GM12878 (cell line): ENCODE measurements around the gene LIN28B. TPM values are rescaled to one million over a fixed set of nuclear protein-coding genes. Genes with fewer than 3 reads are reported as not detected.

Experiments
- ATAC-seq: fragments of 200-7000 bp; cut with Tn5 transposase; 3 replicates; pipeline ENCODE4 v1.9.1; 2020; ENCODE audit warnings: mild to moderate bottlenecking, moderate library complexity
- BruUV-seq: library from RNA; stranded (reverse); fragments of 400-500 nt; replicated peaks from 2 replicates; lab custom pipeline; 2021; lab: Mats Ljungman, UMichigan
- CTCF ChIA-PET: fragments of 300-600 bp; sonication (Branson Sonifier 250); formaldehyde crosslinking; extraction: SDS; loops from one replicate; lab custom pipeline; 2021; ENCODE audit warnings: inconsistent platforms; lab: Yijun Ruan, JAX
- POLR2A ChIA-PET: fragments of 350-600 bp; formaldehyde crosslinking; extraction: SDS; loops from one replicate; lab custom pipeline; 2021; ENCODE audit warnings: inconsistent platforms; lab: Charles Lee
- RAD21 ChIA-PET: fragments of 300-600 bp; sonication (Branson Sonifier 250); formaldehyde crosslinking; loops from one replicate; lab custom pipeline; 2023; ENCODE audit warnings: antibody characterized with exemption; ENCODE audit not compliant: unreplicated experiment; lab: Charles Lee
- SMC1A ChIA-PET: fragments of 300-600 bp; sonication (Branson Sonifier 250); formaldehyde crosslinking; loops from one replicate; lab custom pipeline; 2023; ENCODE audit not compliant: unreplicated experiment, uncharacterized antibody; lab: Charles Lee
- DNase-seq: peaks from one replicate; pipeline ENCODE4 v3.0.0-alpha.2; 2011; ENCODE audit warnings: low read depth, low spot score
- FAIRE-seq: peaks from 3 replicates; lab custom pipeline; 2011; peaks lifted over from hg19 to GRCh38; lab: Jason Lieb, UNC
- H2AFZ ChIP-seq: 2 replicates; pipeline ENCODE4 v1.6.0; 2011; ENCODE audit warnings: low read depth, low read length, control low read depth; ENCODE audit not compliant: control insufficient read depth
- H3K27ac ChIP-seq: 2 replicates; pipeline ENCODE4 v1.5.1; 2011; ENCODE audit warnings: control low read depth; ENCODE audit not compliant: control insufficient read depth, insufficient read depth
- H3K27me3 ChIP-seq, 2 experiments: replicated peaks in 1 of 2; 2 replicates each; pipeline versions ENCODE4 v1.6.0 to v1.6.1; 2011; ENCODE audit warnings: low read length in 1 of 2; ENCODE audit not compliant: control insufficient read depth in 2 of 2, insufficient read depth in 2 of 2
- H3K36me3 ChIP-seq, 2 experiments: 2 replicates each; pipeline ENCODE4 v1.5.1; 2011; ENCODE audit warnings: low read length in 1 of 2; ENCODE audit not compliant: control insufficient read depth in 2 of 2, insufficient read depth in 2 of 2
- H3K4me1 ChIP-seq: 2 replicates; pipeline ENCODE4 v1.6.1; 2011; ENCODE audit warnings: mild to moderate bottlenecking, low read length, moderate library complexity, mixed read lengths; ENCODE audit not compliant: control insufficient read depth, insufficient read depth
- H3K4me2 ChIP-seq: 2 replicates; pipeline ENCODE4 v1.6.0; 2011; ENCODE audit warnings: control low read depth; ENCODE audit not compliant: control insufficient read depth, insufficient read depth
- H3K4me3 ChIP-seq: fragments of 200-600 bp; sonication (generic); 2 replicates; pipeline ENCODE4 v1.5.1; 2016
- H3K79me2 ChIP-seq: 2 replicates; pipeline ENCODE4 v1.6.0; 2011; ENCODE audit warnings: low read length; ENCODE audit not compliant: control insufficient read depth, insufficient read depth
- H3K9ac ChIP-seq: 2 replicates; pipeline ENCODE4 v1.8.0; 2011; ENCODE audit warnings: low read length, control low read depth, mixed read lengths; ENCODE audit not compliant: control insufficient read depth, insufficient read depth
- H3K9me3 ChIP-seq: replicated peaks from 3 replicates; pipeline ENCODE4 v1.5.1; 2011; ENCODE audit warnings: mild to moderate bottlenecking, low read length; ENCODE audit not compliant: control insufficient read depth, insufficient read depth
- H4K20me1 ChIP-seq: 2 replicates; pipeline ENCODE4 v1.6.0; 2011; ENCODE audit not compliant: control insufficient read depth, insufficient read depth
- BHLHE40 ChIP-seq, 2 experiments: fragments of 450-650 bp in 1 of 2; IDR thresholded peaks; 2 replicates each; pipeline ENCODE4 v1.6.1; 2011 to 2017; ENCODE audit warnings: low read depth in 2 of 2, borderline replicate concordance in 1 of 2, improper control_type of control experiment in 1 of 2, low read length in 1 of 2, mild to moderate bottlenecking in 1 of 2
- CHD1 ChIP-seq: IDR thresholded peaks from 2 replicates; pipeline ENCODE4 v1.6.1; 2012; ENCODE audit warnings: low read depth, low read length, improper control_type of control experiment
- FOS ChIP-seq: IDR thresholded peaks from 3 replicates; pipeline ENCODE4 v1.6.1; 2011; ENCODE audit warnings: borderline replicate concordance; ENCODE audit not compliant: insufficient read length; ENCODE audit errors: extremely low read depth
- MTA2 ChIP-seq: fragments of 450-650 bp; IDR thresholded peaks from 2 replicates; pipeline ENCODE4 v1.6.1; 2016; ENCODE audit warnings: low read depth, mild to moderate bottlenecking, moderate library complexity
- NR2C2 ChIP-seq: IDR thresholded peaks from 2 replicates; pipeline ENCODE4 v1.6.1; 2011; ENCODE audit warnings: borderline replicate concordance, low read depth; ENCODE audit not compliant: control insufficient read depth, insufficient read length
- POLR2A ChIP-seq: IDR thresholded peaks from 2 replicates; pipeline ENCODE4 v1.6.1; 2011; ENCODE audit warnings: low read depth, mild to moderate bottlenecking, low read length
- RAD21 ChIP-seq: IDR thresholded peaks from 2 replicates; pipeline ENCODE4 v1.6.1; 2011; ENCODE audit warnings: mild to moderate bottlenecking, low read depth, low read length, moderate library complexity; ENCODE audit not compliant: insufficient read depth
- RAD51 ChIP-seq: fragments of 450-650 bp; IDR thresholded peaks from 2 replicates; pipeline ENCODE4 v1.6.1; 2016; ENCODE audit warnings: moderate library complexity, mild to moderate bottlenecking, inconsistent platforms
- RB1 ChIP-seq: fragments of 450-650 bp; formaldehyde crosslinking; IDR thresholded peaks from 2 replicates; pipeline ENCODE4 v1.6.1; 2017; ENCODE audit warnings: mild to moderate bottlenecking, borderline replicate concordance
- ZSCAN29 ChIP-seq: fragments of 450-650 bp; IDR thresholded peaks from 2 replicates; pipeline ENCODE4 v1.6.1; 2017; ENCODE audit warnings: mild to moderate bottlenecking, moderate library complexity
- ZZZ3 ChIP-seq: IDR thresholded peaks from 2 replicates; pipeline ENCODE4 v1.6.1; 2011; ENCODE audit warnings: low read depth; ENCODE audit not compliant: control insufficient read depth, insufficient read length
- WGBS: methylation state at CpG from one replicate; pipeline ENCODE4 v1.1.6; 2016; ENCODE audit warnings: low lambda C conversion rate; ENCODE audit not compliant: insufficient replicate concordance, insufficient coverage; ENCODE audit errors: missing lambda C conversion rate; 5-methylcytosine and 5-hydroxymethylcytosine counted together
- in situ Hi-C: fragments of 300-500 bp; cut with MboI; formaldehyde crosslinking; loops from 9 replicates; pipeline ENCODE4 v1.14.3; 2018; ENCODE audit warnings: mixed read lengths
- intact Hi-C: fragments of 100-400 bp; cut with micrococcal nuclease; formaldehyde crosslinking; loops from one replicate; pipeline ENCODE4 v1.14.2; 2022; ENCODE audit not compliant: unreplicated experiment
- polyA plus RNA-seq, 11 experiments: library from polyadenylated mRNA; depleted of rRNA in 4 of 11; unstranded in 6 of 11; stranded (reverse) in 5 of 11; fragments of >200 nt; fragmentation: Nextera tagmentation in 4 of 11; fragmentation: Illumina TruSeq in 1 of 11; extraction: Ambion mirVana in 4 of 11; extraction: Trizol in 1 of 11; gene quantifications; 1 replicate in 1 of 11; 2 replicates in 10 of 11; pipeline versions ENCODE4 v1.2.1 to v1.2.3, GENCODE V29; 2011 to 2016; ENCODE audit warnings: inconsistent platforms in 2 of 11, missing spikeins in 2 of 11, low read depth in 1 of 11
- total RNA-seq, 4 experiments: library from RNA; depleted of rRNA in 3 of 4; stranded (reverse); fragments of >200 nt in 3 of 4; fragmentation: Illumina TruSeq in 1 of 4; extraction: Trizol in 1 of 4; gene quantifications; 2 replicates each; pipeline versions ENCODE4 v1.2.1 to v1.2.3, GENCODE V29; 2013 to 2021
- TF ChIP-seq, protein P1 (sequence below): fragments of 450-650 bp; IDR thresholded peaks from 2 replicates; pipeline ENCODE4 v1.6.1; 2017; ENCODE audit warnings: mild to moderate bottlenecking, moderate library complexity

The LIN28B gene
- total and polyA plus RNA-seq, 10 of the 15 experiments (the other 5 are each of a cell fraction or from before 2014, with no cell fraction given), result 0.01 to 2.4 (median 0.09) TPM; not detected in 6

- CTCF ChIA-PET, result interaction anchor here (1.5 kb wide), 1 partner anchor 36 kb away, joined by 5 read pairs; no protein-coding TSS in a partner anchor
- BruUV-seq, result no TSS peak
Observed at GRCh38 chr6:105041880-105042279, 85.0 kb downstream of the LIN28B start.

GRCh38 chr6:105042648-105043047 is 85.7 kb downstream of the LIN28B start:
- no peak; the same call in 2 of the 3 replicates for ATAC-seq
- H3K36me3 ChIP-seq, result no peaks in the 10 kb centered on the region
- no peaks in the 10 kb centered on the region for H4K20me1 ChIP-seq
- ChIA-PET POLR2A (no interaction called here), SMC1A (interaction anchor here (1.0 to 1.1 kb wide), 2 partner anchors 47 to 61 kb away, joined by 3 to 5 read pairs; no protein-coding TSS in a partner anchor), RAD21 (no interaction called here), CTCF (interaction anchor here (1.5 kb wide), 1 partner anchor 35 kb away, joined by 5 read pairs; no protein-coding TSS in a partner anchor)
- H3K9ac ChIP-seq, result no peak overlapping the region
- H3K4me2 ChIP-seq, result no peak overlapping the region
- no peaks in the 10 kb centered on the region for H3K27me3 ChIP-seq
- TF ChIP-seq RB1, result no peak
- TF ChIP-seq, protein P1, sequence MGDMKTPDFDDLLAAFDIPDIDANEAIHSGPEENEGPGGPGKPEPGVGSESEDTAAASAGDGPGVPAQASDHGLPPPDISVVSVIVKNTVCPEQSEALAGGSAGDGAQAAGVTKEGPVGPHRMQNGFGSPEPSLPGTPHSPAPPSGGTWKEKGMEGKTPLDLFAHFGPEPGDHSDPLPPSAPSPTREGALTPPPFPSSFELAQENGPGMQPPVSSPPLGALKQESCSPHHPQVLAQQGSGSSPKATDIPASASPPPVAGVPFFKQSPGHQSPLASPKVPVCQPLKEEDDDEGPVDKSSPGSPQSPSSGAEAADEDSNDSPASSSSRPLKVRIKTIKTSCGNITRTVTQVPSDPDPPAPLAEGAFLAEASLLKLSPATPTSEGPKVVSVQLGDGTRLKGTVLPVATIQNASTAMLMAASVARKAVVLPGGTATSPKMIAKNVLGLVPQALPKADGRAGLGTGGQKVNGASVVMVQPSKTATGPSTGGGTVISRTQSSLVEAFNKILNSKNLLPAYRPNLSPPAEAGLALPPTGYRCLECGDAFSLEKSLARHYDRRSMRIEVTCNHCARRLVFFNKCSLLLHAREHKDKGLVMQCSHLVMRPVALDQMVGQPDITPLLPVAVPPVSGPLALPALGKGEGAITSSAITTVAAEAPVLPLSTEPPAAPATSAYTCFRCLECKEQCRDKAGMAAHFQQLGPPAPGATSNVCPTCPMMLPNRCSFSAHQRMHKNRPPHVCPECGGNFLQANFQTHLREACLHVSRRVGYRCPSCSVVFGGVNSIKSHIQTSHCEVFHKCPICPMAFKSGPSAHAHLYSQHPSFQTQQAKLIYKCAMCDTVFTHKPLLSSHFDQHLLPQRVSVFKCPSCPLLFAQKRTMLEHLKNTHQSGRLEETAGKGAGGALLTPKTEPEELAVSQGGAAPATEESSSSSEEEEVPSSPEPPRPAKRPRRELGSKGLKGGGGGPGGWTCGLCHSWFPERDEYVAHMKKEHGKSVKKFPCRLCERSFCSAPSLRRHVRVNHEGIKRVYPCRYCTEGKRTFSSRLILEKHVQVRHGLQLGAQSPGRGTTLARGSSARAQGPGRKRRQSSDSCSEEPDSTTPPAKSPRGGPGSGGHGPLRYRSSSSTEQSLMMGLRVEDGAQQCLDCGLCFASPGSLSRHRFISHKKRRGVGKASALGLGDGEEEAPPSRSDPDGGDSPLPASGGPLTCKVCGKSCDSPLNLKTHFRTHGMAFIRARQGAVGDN, result no peak
- TF ChIP-seq MTA2, result no peak
- no peak for TF ChIP-seq FOS
- FAIRE-seq, result no peak
- no peaks in the 10 kb centered on the region for H3K79me2 ChIP-seq
- in situ Hi-C loops, result no loop called here
- no TSS peak for BruUV-seq
- no peaks in the 10 kb centered on the region for H3K4me1 ChIP-seq
- H3K4me3 ChIP-seq, result no peak overlapping the region
- intact Hi-C loops, result no loop called here
- H3K9me3 ChIP-seq, result no peaks in the 10 kb centered on the region
- no peak overlapping the region for H2AFZ ChIP-seq
- no peak overlapping the region for H3K27ac ChIP-seq
- no peak for DNase-seq

More at GRCh38 chr6:105041880-105042279, 85.0 kb downstream of the LIN28B start:
- ChIA-PET POLR2A (no interaction called here), RAD21 (no interaction called here), SMC1A (interaction anchor here (1.0 to 1.1 kb wide), 2 partner anchors 46 to 61 kb away, joined by 3 to 5 read pairs; no protein-coding TSS in a partner anchor)
- ATAC-seq (no peak), DNase-seq (no peak), FAIRE-seq (no peak)
- no peaks in the 10 kb centered on the region for H3K27me3 ChIP-seq
- WGBS, result 65% methylated on average over 2 of the region's 2 CpGs
- no peak overlapping the region for H3K27ac ChIP-seq
- H3K4me1 ChIP-seq, result no peaks in the 10 kb centered on the region
- no peak overlapping the region for H3K4me3 ChIP-seq
- no peak overlapping the region for H3K4me2 ChIP-seq
- H3K9me3 ChIP-seq, result no peaks in the 10 kb centered on the region
- in situ Hi-C loops (no loop called here), intact Hi-C loops (no loop called here)
- H3K9ac ChIP-seq, result no peak overlapping the region
- TF ChIP-seq BHLHE40 (IDR thresholded peaks at IDR 0.05; ENCODE audit: borderline replicate concordance in 1 of 2, low read depth in 2 of 2, low read length in 1 of 2), result no peak
- TF ChIP-seq ZSCAN29, result no peak
- TF ChIP-seq POLR2A, result no peak
- no peak for TF ChIP-seq ZZZ3
- TF ChIP-seq RAD21, result no peak
- no peak for TF ChIP-seq CHD1
- TF ChIP-seq NR2C2, result no peak
- TF ChIP-seq RAD51, result no peak
- no peaks in the 10 kb centered on the region for H3K36me3 ChIP-seq
- H2AFZ ChIP-seq, result no peak overlapping the region
- no peaks in the 10 kb centered on the region for H3K79me2 ChIP-seq
- no peaks in the 10 kb centered on the region for H4K20me1 ChIP-seq
